Liver (tissue), 9 donors: ENCODE measurements around the gene NDUFA13. TPM values are rescaled to one million over a fixed set of nuclear protein-coding genes. Genes with fewer than 3 reads are reported as not detected.
A peak's percentile ranks its signal among the peaks of the same experiment; 100 is the strongest.

Experiments
- DNase-seq: peaks from one replicate; pipeline ENCODE4 v3.0.0-alpha.2; 2017; ENCODE audit warnings: low spot score
- H3K27ac ChIP-seq, 2 donors: one replicate each; pipeline ENCODE4 v1.7.0; 2013; ENCODE audit warnings: inconsistent platforms in 2 of 2, low read length in 2 of 2, control low read depth in 1 of 2, low read depth in 1 of 2, mild to moderate bottlenecking in 1 of 2
- H3K27me3 ChIP-seq, 4 donors: one replicate each; pipeline versions ENCODE4 v1.6.1 to v1.7.0; 2013; ENCODE audit warnings: low read length in 3 of 4, inconsistent platforms in 1 of 4, mild to moderate bottlenecking in 1 of 4, moderate library complexity in 1 of 4; ENCODE audit not compliant: control insufficient read depth in 4 of 4, insufficient read depth in 4 of 4
- H3K36me3 ChIP-seq, 4 donors: one replicate each; pipeline versions ENCODE4 v1.6.1 to v1.7.0; 2013; ENCODE audit warnings: low read length in 3 of 4, mild to moderate bottlenecking in 3 of 4, low read depth in 1 of 4, moderate library complexity in 1 of 4; ENCODE audit not compliant: control insufficient read depth in 4 of 4, insufficient read depth in 3 of 4
- H3K4me1 ChIP-seq, 4 donors: one replicate each; pipeline versions ENCODE4 v1.6.1 to v1.7.0; 2013; ENCODE audit warnings: low read length in 3 of 4, mild to moderate bottlenecking in 3 of 4, moderate library complexity in 1 of 4; ENCODE audit not compliant: control insufficient read depth in 4 of 4, insufficient read depth in 4 of 4
- H3K4me3 ChIP-seq, 3 donors: one replicate each; pipeline versions ENCODE4 v1.6.1 to v1.7.0; 2013; ENCODE audit warnings: low read length in 3 of 3, control low read depth in 1 of 3, low read depth in 1 of 3, mild to moderate bottlenecking in 1 of 3
- H3K9ac ChIP-seq, 2 donors: one replicate each; pipeline ENCODE4 v1.7.0; 2013; ENCODE audit warnings: low read length in 2 of 2, mild to moderate bottlenecking in 2 of 2, moderate library complexity in 2 of 2, control low read depth in 1 of 2, low read depth in 1 of 2
- H3K9me3 ChIP-seq, 4 donors: one replicate each; pipeline versions ENCODE4 v1.6.1 to v1.7.0; 2013; ENCODE audit warnings: low read length in 3 of 4; ENCODE audit not compliant: control insufficient read depth in 4 of 4
- ATF3 ChIP-seq: IDR thresholded peaks from 2 replicates; pipeline ENCODE4 v1.6.1; 2016; ENCODE audit warnings: antibody characterized with exemption
- CTCF ChIP-seq: fragments of 150-350 bp; IDR thresholded peaks from 2 replicates; pipeline ENCODE4 v1.5.1; 2017; ENCODE audit warnings: improper control_type of control experiment, low read depth, low read length; ENCODE audit not compliant: missing input control
- EGR1 ChIP-seq, 2 donors: IDR thresholded peaks; 2 replicates each; pipeline ENCODE4 v1.6.1; 2016 to 2018; ENCODE audit warnings: antibody characterized with exemption in 2 of 2, low read depth in 2 of 2
- FOXA1 ChIP-seq: IDR thresholded peaks from 2 replicates; pipeline ENCODE4 v1.6.1; 2016; ENCODE audit warnings: antibody characterized with exemption
- FOXA2 ChIP-seq: IDR thresholded peaks from 2 replicates; pipeline ENCODE4 v1.6.1; 2016; ENCODE audit warnings: antibody characterized with exemption
- GABPA ChIP-seq, 2 donors: IDR thresholded peaks in 1 of 2; conservative IDR thresholded peaks in 1 of 2; 2 replicates each; pipeline ENCODE4 v1.6.1; 2016; ENCODE audit warnings: antibody characterized with exemption in 2 of 2, mild to moderate bottlenecking in 1 of 2, moderate library complexity in 1 of 2
- HNF4A ChIP-seq, 2 donors: conservative IDR thresholded peaks; 2 replicates each; pipeline ENCODE4 v1.6.1; 2016; ENCODE audit warnings: antibody characterized with exemption in 2 of 2, mild to moderate bottlenecking in 2 of 2
- HNF4G ChIP-seq: IDR thresholded peaks from 2 replicates; pipeline ENCODE4 v1.6.1; 2016; ENCODE audit warnings: antibody characterized with exemption
- MAX ChIP-seq: IDR thresholded peaks from 2 replicates; pipeline ENCODE4 v1.6.1; 2016; ENCODE audit warnings: antibody characterized with exemption
- NR2F2 ChIP-seq: IDR thresholded peaks from 2 replicates; pipeline ENCODE4 v1.6.1; 2016; ENCODE audit warnings: antibody characterized with exemption
- RAD21 ChIP-seq, 2 donors: IDR thresholded peaks; 2 replicates each; pipeline ENCODE4 v1.6.1; 2016; ENCODE audit warnings: antibody characterized with exemption in 2 of 2, mild to moderate bottlenecking in 2 of 2
- REST ChIP-seq: IDR thresholded peaks from 2 replicates; pipeline ENCODE4 v1.6.1; 2016; ENCODE audit warnings: antibody characterized with exemption, mild to moderate bottlenecking
- RXRA ChIP-seq, 2 donors: IDR thresholded peaks; 2 replicates each; pipeline ENCODE4 v1.6.1; 2017 to 2018; ENCODE audit warnings: antibody characterized with exemption in 2 of 2, mild to moderate bottlenecking in 1 of 2
- SP1 ChIP-seq: IDR thresholded peaks from 2 replicates; pipeline ENCODE4 v1.6.1; 2018; ENCODE audit warnings: antibody characterized with exemption, mild to moderate bottlenecking
- TAF1 ChIP-seq: conservative IDR thresholded peaks from 2 replicates; pipeline ENCODE4 v1.6.1; 2016; ENCODE audit warnings: antibody characterized with exemption, mild to moderate bottlenecking
- YY1 ChIP-seq: IDR thresholded peaks from 2 replicates; pipeline ENCODE4 v1.6.1; 2016; ENCODE audit warnings: antibody characterized with exemption, mild to moderate bottlenecking
- ZBTB33 ChIP-seq: IDR thresholded peaks from 2 replicates; pipeline ENCODE4 v1.6.1; 2016; ENCODE audit warnings: antibody characterized with exemption
- whole genome bisulfite sequencing: extraction: QIAGEN DNeasy Blood & Tissue Kit; methylation state at CpG from one replicate; pipeline ENCODE4 v1.1.7; 2013; 5-methylcytosine and 5-hydroxymethylcytosine counted together
- polyA plus RNA-seq, 2 donors: library from polyadenylated mRNA; stranded (reverse) in 1 of 2; unstranded in 1 of 2; fragments of 200-250 nt in 1 of 2; fragments of >200 nt in 1 of 2; fragmentation: Nextera tagmentation in 1 of 2; extraction: Ambion mirVana in 1 of 2; gene quantifications; one replicate each; pipeline versions ENCODE4 v1.2.1 to v1.2.3, GENCODE V29; 2013 to 2015
- total RNA-seq, 2 donors: library from RNA; depleted of rRNA; stranded (reverse); fragments of >200 nt; gene quantifications; one replicate each; pipeline ENCODE4 v1.2.3, GENCODE V29; 2014
- donor health status: healthy.
- donor health status: healthy.
- donor health status: healthy.
- donor health status: healthy.
- donor health status: healthy.

Gene NDUFA13
- total and polyA plus RNA-seq, 4 donors: 45.3 to 239 (median 130) TPM

- H3K4me3 ChIP-seq: no peak overlapping the region
- peak; percentile 82 for DNase-seq
- peak overlapping the region in 1 of 2 donors; percentile 32 for H3K9ac ChIP-seq
- H3K4me1 ChIP-seq: peaks cover 14 to 60% (median 45%) of the 10 kb centered on the region in 4 donors
- peak overlapping the region; percentile 85 to 87 for H3K27ac ChIP-seq
- 23% methylated on average over 20 of the region's 20 CpGs for WGBS
- H3K27me3 ChIP-seq: no peaks in the 10 kb centered on the region
- H3K36me3 ChIP-seq: peaks cover 2 to 16% (median 12%) of the 10 kb centered on the region in 4 donors
- no peaks in the 10 kb centered on the region for H3K9me3 ChIP-seq
- peak in 1 of 2 donors; percentile 37 for TF ChIP-seq HNF4A (conservative IDR thresholded peaks at IDR 0.05)
- TF ChIP-seq HNF4G: no peak
- TF ChIP-seq ZBTB33: no peak
- peak in 1 of 2 donors; percentile 63 for TF ChIP-seq RXRA (IDR thresholded peaks at IDR 0.05)
- no peak for TF ChIP-seq MAX
- TF ChIP-seq CTCF: peak; percentile 86
- TF ChIP-seq GABPA (IDR thresholded peaks at IDR 0.05 in 1 of 2, conservative IDR thresholded peaks at IDR 0.05 in 1 of 2): no peak
- TF ChIP-seq RAD21 (IDR thresholded peaks at IDR 0.05): peak; percentile 93 to 96
- TF ChIP-seq FOXA2: no peak
Measured at GRCh38 chr19:19490214-19490968, 25.6 kb upstream of the NDUFA13 start.

- no peak for TF ChIP-seq NR2F2
- no peak for TF ChIP-seq RAD21 (IDR thresholded peaks at IDR 0.05)
- TF ChIP-seq RXRA (IDR thresholded peaks at IDR 0.05): no peak
- TF ChIP-seq TAF1: no peak
- TF ChIP-seq ZBTB33: no peak
- no peak for TF ChIP-seq HNF4A (conservative IDR thresholded peaks at IDR 0.05)
- no peak for TF ChIP-seq FOXA1
- TF ChIP-seq GABPA (IDR thresholded peaks at IDR 0.05 in 1 of 2, conservative IDR thresholded peaks at IDR 0.05 in 1 of 2): no peak
- TF ChIP-seq MAX: no peak
- no peak for TF ChIP-seq HNF4G
- no peak for TF ChIP-seq SP1
- no peak for TF ChIP-seq ATF3
- no peak for TF ChIP-seq EGR1 (IDR thresholded peaks at IDR 0.05; ENCODE audit: low read depth in 2 of 2)
- TF ChIP-seq YY1: no peak
- TF ChIP-seq REST: no peak
- WGBS: 84% methylated on average over 15 of the region's 15 CpGs
- Histone ChIP-seq H3K36me3 (peaks cover 2 to 25% (median 17%) of the 10 kb centered on the region in 4 donors), H3K27ac (no peak overlapping the region), H3K9me3 (no peaks in the 10 kb centered on the region), H3K27me3 (no peaks in the 10 kb centered on the region), H3K9ac (no peak overlapping the region), H3K4me3 (no peak overlapping the region), H3K4me1 (peaks cover 14 to 55% (median 44%) of the 10 kb centered on the region in 4 donors)
- no peak for DNase-seq
Measured at GRCh38 chr19:19491321-19492025, 24.6 kb upstream of the NDUFA13 start.
